GM18907 (cell line): Measurements from ENCODE around the gene C2CD2.

Source experiments
- ATAC-seq: cut with Tn5 transposase; IDR thresholded peaks from one replicate; pipeline ENCODE4 v1.9.1; 2021; ENCODE audit warnings: mild to moderate bottlenecking, moderate library complexity; ENCODE audit not compliant: unreplicated experiment

Gene C2CD2

GRCh38 chr21:41869771-41870170, 84.0 kb downstream of the C2CD2 start:
- ATAC-seq: no peak

DNA sequence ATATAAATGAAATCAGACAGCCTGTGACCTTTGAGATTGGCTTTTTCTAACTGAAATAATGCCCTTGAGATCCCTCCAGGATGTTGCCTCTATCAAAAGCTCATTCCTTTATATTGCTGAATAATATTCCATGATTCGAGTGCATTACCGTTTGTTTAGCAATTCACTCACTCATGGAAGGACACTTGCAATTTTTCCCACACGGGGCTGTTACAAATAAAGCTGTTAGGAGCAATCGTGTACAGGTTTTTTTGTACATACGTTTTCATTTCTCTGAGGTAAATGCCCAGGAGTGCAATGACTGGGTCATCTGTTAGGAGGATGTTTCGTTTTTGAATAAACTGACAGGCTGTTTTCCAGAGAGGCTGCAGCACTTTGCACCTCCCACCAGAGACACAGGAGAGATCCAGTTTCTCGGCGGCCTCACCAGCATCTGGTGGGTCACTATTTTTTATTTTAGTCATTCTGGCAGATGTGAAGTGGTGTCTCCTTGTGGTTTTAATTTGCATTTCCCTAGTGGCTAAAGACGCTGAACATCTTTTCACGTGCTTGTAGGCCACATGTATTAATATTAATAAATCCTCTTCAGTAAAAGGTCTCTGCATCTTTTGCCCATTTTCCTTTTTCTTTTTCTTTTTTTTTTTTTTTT, 85.6 kb downstream of the C2CD2 start:
- ATAC-seq: peak; percentile 61

DNA sequence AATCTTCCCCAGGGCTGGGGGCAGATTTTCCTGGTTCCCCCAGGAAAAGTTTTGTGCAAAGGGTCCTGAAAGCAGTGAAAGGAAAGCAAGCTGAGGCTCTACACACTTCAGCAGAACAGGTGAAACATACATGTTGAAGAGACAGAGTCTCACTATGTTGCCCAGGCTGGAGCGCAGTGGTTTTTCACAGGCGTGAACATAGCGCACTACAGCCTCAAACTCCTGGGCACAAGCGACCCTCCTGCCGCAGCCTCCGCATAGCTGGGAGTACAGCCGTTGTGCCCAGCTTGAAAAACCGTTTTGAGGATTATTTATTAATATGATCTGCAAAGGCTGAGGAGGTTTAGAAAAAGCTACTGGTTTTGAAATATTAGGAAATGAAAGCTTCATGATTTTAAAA, 86.5 kb downstream of the C2CD2 start:
- ATAC-seq: no peak

DNA sequence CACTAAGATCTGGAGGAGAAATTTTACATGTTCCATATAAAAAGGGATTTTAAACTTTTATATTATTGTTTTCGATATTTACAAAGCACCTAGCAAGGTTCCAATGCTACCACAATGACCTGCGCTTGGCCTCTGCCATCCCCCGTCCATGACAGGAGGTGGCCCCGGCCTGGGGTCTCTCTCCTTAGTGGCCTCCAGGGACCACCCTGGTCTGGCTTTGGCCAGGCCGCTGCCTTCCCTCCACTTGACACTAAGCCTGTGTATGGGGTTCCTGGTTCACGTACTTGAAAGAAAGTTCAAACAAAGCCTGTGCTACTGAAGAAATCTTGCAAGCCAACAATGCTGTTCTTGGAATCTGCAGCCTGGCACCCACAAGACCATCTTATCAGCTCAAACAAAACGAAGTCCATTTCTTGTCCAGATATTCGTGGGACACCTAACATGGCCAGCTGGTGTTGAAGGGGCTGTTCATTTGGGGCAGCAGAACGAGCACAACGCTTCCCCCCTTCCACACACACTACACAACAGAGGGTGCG, 87.5 kb downstream of the C2CD2 start:
- no peak for ATAC-seq

- no peak for ATAC-seq
Measured at GRCh38 chr21:41865002-41865777, 88.6 kb downstream of the C2CD2 start.

- no peak for ATAC-seq
Measured at GRCh38 chr21:41864311-41865001, 89.4 kb downstream of the C2CD2 start.

- no peak for ATAC-seq
Measured at GRCh38 chr21:41863439-41863740, 90.4 kb downstream of the C2CD2 start.

DNA sequence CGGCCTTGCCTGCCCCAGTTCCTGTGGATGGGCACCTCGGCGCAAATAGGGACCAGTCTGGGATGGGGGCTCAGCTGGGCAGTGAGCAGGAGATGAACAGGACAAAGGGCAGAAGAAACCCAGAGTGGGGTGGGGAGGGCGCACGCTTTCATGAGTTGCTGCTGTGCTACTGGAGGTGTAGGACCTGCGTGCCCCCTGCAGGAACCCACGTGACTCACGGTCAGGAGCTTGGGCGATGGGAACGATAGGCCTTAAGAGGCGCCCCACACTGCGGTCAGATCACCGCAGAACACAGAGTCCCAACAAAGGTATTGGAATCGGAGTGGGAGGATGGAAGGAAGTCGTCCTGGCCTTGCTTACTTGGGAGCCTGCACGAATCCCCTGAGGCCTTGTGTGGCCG, 91.8 kb downstream of the C2CD2 start:
- ATAC-seq: no peak

- no peak for ATAC-seq
Measured at GRCh38 chr21:41861255-41861654, 92.6 kb downstream of the C2CD2 start.

GRCh38 chr21:41859297-41859980, 94.4 kb downstream of the C2CD2 start:
- no peak for ATAC-seq

DNA sequence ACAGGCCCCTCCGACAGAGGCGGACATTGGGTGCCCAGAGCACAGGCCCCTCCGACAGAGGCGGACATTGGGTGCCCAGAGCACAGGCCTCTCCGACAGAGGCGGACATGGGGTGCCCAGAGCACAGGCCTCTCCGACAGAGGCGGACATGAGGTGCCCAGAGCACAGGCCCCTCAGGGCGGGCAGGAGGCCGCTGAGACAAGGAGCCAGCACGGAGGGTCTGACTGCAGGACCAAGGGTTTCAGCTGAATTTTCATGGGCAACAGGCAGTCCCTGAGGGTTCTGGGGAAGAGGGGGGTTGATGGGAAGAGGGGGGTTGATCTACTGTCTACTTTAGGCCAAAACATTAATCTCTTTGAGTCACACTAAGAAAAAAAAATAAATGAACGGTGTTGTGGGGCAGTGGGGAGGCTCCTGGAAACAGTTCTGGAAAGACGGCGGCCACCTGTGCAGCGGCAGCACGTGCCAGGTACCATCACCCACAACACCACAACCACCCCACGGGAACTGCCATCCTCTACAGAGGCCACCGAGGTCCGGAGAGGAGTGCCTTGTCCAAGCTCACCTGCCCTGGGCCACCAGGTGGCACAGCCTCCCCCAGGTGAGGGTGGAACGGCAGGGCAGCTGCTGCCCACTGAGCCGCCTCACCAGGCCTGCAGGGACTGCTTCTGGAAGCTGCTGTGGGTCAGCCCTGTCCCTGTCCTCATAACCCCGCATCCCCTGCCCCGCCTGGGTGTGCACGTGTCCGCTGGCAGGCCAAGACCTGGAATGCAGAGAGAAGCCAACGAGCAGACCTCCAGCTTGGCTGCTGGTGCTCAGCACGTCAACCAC, 95.1 kb downstream of the C2CD2 start:
- no peak for ATAC-seq

DNA sequence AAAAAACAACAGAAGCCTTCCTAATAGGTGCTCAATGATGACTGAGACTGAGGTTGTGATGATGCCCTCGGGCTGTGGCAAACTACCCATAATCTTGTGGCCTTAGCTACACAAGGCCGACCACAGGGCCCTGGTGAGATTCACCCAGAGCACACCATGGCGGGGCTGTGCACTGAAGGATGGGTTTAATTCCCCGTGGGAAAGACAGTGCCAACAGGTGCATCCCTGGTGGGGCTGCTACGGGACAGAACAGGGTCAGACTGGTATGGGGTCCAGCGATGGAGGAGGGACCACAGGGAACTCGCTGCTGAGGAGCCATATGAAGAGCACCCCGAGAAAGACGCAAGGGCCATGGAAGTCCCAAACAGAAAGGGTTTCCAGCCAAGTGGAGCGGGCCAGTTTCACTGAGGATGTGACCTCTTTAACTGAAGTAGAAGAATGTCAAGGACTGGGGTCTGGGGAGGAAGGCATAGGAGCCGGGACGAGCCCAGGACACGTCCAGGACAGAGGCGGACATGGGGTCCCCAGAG, 96.0 kb downstream of the C2CD2 start:
- no peak for ATAC-seq

DNA sequence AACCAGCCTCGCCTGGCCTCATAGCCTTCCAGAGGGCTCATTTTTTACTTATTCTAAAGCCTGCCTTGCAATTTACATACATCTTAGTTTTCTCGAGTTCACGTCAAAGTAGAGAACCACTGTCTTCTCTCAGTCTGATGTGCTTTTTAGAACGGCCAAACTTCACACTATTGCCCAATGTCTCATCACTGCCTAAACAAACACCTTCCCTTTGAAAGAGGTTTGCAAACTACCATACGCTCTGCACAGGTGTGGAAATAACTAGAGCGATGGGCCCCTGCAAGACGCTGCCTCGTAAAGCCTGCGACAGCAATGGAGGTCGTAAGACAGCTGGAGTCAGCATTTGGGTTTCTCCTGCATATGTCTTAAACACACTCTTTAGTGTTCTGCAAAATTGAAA, 97.2 kb downstream of the C2CD2 start:
- no peak for ATAC-seq

- ATAC-seq: no peak
Measured at GRCh38 chr21:41854426-41854995, 99.3 kb downstream of the C2CD2 start.

DNA sequence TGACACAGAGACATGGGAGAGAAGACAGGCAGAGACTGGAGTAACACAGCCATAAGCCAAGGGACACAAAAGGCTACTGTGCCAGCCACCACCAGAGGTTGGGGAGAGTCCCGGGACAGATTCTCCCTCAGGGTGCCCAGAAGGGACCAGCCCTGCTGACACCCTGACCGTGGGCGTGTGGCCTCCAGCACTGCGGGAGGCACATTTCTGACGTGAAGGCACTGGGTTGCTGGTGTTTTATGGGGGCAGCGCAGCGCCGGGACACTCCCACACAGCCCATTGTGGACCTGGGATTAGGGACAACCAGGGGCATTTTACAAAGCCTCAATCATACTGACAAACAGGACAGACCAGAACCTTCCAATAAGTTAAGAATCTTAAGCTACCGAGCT, 100.9 kb downstream of the C2CD2 start:
- ATAC-seq: no peak

GRCh38 chr21:41852151-41852928, 101.5 kb downstream of the C2CD2 start:
- no peak for ATAC-seq

GRCh38 chr21:41851090-41851790, 102.6 kb downstream of the C2CD2 start:
- ATAC-seq: no peak

DNA sequence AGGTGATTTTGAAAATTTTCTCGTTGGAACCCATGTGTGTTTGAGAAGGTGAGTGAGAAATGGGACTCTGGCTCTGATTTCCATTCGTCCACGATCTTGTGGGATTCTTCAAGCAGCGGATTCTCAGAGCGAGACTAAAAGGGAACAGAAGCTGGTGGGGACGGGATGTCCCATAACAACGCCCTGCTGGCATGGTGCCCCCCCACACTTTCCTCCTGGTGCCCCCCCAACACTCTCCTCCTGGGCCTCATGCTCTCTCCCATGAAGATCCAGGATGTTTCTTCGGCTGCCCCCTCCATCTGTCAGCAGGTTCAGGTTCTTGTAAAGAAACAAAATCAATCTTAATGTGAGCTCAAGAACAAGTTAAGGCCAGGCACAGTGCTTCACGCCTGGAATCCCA, 103.7 kb downstream of the C2CD2 start:
- no peak for ATAC-seq
